H1 (cell line): Measurements from ENCODE around the gene TRAPPC8. TPM values are rescaled to one million over a fixed set of nuclear protein-coding genes. Genes with fewer than 3 reads are reported as not detected.

Source experiments
- SP2 ChIP-seq: IDR thresholded peaks from 2 replicates; pipeline ENCODE4 v1.6.1; 2012; ENCODE audit warnings: mild to moderate bottlenecking, low read length, inconsistent platforms
- polyA plus RNA-seq, 7 experiments: library from polyadenylated mRNA; depleted of rRNA in 3 of 7; stranded (reverse) in 5 of 7; unstranded in 2 of 7; fragments of >200 nt in 5 of 7; fragments of 200-250 nt in 2 of 7; gene quantifications; 1 replicate in 5 of 7; 2 replicates in 1 of 7; 4 replicates in 1 of 7; pipeline versions ENCODE4 v1.2.1 to v1.2.3, GENCODE V29; 2011 to 2013; ENCODE audit warnings: missing spikeins in 2 of 7, mixed read lengths in 2 of 7
- total RNA-seq: library from RNA; stranded (reverse); fragmentation: NEBNext Ultra II Directional; extraction: Animal tissue kit (Norgen Biotek cat#: 25700); gene quantifications from 2 replicates; pipeline ENCODE4 v1.2.1, GENCODE V29; 2021
- TF ChIP-seq, protein P1 (sequence below): fragments of 300-600 bp; sonication (generic); IDR thresholded peaks from 2 replicates; pipeline ENCODE4 v1.7.1; 2012; ENCODE audit warnings: low read length, moderate library complexity, mild to moderate bottlenecking, inconsistent platforms; ENCODE audit not compliant: insufficient replicate concordance

The TRAPPC8 gene
- total and polyA plus RNA-seq, 2 of the 8 experiments (the other 6 are each of a cell fraction or from before 2014, with no cell fraction given) = 43.6 to 56.5 TPM

GRCh38 chr18:31983976-31984375, 41.0 kb upstream of the TRAPPC8 start (continued):
- TF ChIP-seq, protein P1, sequence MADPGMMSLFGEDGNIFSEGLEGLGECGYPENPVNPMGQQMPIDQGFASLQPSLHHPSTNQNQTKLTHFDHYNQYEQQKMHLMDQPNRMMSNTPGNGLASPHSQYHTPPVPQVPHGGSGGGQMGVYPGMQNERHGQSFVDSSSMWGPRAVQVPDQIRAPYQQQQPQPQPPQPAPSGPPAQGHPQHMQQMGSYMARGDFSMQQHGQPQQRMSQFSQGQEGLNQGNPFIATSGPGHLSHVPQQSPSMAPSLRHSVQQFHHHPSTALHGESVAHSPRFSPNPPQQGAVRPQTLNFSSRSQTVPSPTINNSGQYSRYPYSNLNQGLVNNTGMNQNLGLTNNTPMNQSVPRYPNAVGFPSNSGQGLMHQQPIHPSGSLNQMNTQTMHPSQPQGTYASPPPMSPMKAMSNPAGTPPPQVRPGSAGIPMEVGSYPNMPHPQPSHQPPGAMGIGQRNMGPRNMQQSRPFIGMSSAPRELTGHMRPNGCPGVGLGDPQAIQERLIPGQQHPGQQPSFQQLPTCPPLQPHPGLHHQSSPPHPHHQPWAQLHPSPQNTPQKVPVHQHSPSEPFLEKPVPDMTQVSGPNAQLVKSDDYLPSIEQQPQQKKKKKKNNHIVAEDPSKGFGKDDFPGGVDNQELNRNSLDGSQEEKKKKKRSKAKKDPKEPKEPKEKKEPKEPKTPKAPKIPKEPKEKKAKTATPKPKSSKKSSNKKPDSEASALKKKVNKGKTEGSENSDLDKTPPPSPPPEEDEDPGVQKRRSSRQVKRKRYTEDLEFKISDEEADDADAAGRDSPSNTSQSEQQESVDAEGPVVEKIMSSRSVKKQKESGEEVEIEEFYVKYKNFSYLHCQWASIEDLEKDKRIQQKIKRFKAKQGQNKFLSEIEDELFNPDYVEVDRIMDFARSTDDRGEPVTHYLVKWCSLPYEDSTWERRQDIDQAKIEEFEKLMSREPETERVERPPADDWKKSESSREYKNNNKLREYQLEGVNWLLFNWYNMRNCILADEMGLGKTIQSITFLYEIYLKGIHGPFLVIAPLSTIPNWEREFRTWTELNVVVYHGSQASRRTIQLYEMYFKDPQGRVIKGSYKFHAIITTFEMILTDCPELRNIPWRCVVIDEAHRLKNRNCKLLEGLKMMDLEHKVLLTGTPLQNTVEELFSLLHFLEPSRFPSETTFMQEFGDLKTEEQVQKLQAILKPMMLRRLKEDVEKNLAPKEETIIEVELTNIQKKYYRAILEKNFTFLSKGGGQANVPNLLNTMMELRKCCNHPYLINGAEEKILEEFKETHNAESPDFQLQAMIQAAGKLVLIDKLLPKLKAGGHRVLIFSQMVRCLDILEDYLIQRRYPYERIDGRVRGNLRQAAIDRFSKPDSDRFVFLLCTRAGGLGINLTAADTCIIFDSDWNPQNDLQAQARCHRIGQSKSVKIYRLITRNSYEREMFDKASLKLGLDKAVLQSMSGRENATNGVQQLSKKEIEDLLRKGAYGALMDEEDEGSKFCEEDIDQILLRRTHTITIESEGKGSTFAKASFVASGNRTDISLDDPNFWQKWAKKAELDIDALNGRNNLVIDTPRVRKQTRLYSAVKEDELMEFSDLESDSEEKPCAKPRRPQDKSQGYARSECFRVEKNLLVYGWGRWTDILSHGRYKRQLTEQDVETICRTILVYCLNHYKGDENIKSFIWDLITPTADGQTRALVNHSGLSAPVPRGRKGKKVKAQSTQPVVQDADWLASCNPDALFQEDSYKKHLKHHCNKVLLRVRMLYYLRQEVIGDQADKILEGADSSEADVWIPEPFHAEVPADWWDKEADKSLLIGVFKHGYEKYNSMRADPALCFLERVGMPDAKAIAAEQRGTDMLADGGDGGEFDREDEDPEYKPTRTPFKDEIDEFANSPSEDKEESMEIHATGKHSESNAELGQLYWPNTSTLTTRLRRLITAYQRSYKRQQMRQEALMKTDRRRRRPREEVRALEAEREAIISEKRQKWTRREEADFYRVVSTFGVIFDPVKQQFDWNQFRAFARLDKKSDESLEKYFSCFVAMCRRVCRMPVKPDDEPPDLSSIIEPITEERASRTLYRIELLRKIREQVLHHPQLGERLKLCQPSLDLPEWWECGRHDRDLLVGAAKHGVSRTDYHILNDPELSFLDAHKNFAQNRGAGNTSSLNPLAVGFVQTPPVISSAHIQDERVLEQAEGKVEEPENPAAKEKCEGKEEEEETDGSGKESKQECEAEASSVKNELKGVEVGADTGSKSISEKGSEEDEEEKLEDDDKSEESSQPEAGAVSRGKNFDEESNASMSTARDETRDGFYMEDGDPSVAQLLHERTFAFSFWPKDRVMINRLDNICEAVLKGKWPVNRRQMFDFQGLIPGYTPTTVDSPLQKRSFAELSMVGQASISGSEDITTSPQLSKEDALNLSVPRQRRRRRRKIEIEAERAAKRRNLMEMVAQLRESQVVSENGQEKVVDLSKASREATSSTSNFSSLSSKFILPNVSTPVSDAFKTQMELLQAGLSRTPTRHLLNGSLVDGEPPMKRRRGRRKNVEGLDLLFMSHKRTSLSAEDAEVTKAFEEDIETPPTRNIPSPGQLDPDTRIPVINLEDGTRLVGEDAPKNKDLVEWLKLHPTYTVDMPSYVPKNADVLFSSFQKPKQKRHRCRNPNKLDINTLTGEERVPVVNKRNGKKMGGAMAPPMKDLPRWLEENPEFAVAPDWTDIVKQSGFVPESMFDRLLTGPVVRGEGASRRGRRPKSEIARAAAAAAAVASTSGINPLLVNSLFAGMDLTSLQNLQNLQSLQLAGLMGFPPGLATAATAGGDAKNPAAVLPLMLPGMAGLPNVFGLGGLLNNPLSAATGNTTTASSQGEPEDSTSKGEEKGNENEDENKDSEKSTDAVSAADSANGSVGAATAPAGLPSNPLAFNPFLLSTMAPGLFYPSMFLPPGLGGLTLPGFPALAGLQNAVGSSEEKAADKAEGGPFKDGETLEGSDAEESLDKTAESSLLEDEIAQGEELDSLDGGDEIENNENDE = no peak
- TF ChIP-seq SP2 = no peak
- TF ChIP-seq, all 59 proteins: peak for 0
